ENCODE results near the gene HSF2BP. TPM values are rescaled to one million over a fixed set of nuclear protein-coding genes. Genes with fewer than 3 reads are reported as not detected.

HSF2BP gene
- total RNA-seq, 6 donors from 2014 or later = 0.40 to 0.91 (median 0.45) TPM; not detected in 2

- H3K36me3 ChIP-seq = no peaks in the 10 kb centered on the region
- peaks cover 0 to 11% (median 5%) of the 10 kb centered on the region in 4 donors for H3K4me1 ChIP-seq
- H3K9me3 ChIP-seq = no peaks in the 10 kb centered on the region
- WGBS, 2 donors = 94 to 96% methylated on average over 6 of the region's 6 CpGs
- no peaks in the 10 kb centered on the region for H3K27me3 ChIP-seq
- no peak for TF ChIP-seq POLR2A (IDR thresholded peaks at IDR 0.05)
- no peak for TF ChIP-seq POLR2AphosphoS5 (IDR thresholded peaks at IDR 0.05)
- TF ChIP-seq CTCF (IDR thresholded peaks at IDR 0.05) = no peak
- no peak for TF ChIP-seq EP300 (IDR thresholded peaks at IDR 0.05)
- H3K27ac ChIP-seq = peak overlapping the region in 1 of 4 donors; percentile 69
- H3K4me3 ChIP-seq = no peak overlapping the region
- no peak for DNase-seq
- no peak for ATAC-seq (ENCODE audit: low FRiP score in 2 of 2)
These were observed 54.6 kb downstream of the HSF2BP start for GRCh38 chr21:43604505-43605204.

GRCh38 chr21:43603641-43604504 is 55.4 kb downstream of the HSF2BP start:
- Histone ChIP-seq H3K36me3 (no peaks in the 10 kb centered on the region), H3K27me3 (no peaks in the 10 kb centered on the region), H3K4me1 (peaks cover 0 to 7% (median 0%) of the 10 kb centered on the region in 4 donors), H3K27ac (peak overlapping the region in 3 of 4 donors; percentile 9 to 69 (median 58)), H3K4me3 (no peak overlapping the region), H3K9me3 (no peaks in the 10 kb centered on the region)
- no peak for TF ChIP-seq POLR2AphosphoS5 (IDR thresholded peaks at IDR 0.05)
- no peak for TF ChIP-seq EP300 (IDR thresholded peaks at IDR 0.05)
- no peak for TF ChIP-seq CTCF (IDR thresholded peaks at IDR 0.05)
- TF ChIP-seq POLR2A (IDR thresholded peaks at IDR 0.05) = no peak
- DNase-seq (peak in 1 of 2 donors; percentile 11), ATAC-seq (ENCODE audit: low FRiP score in 2 of 2) (peak in 1 of 2 donors; percentile 9)
- WGBS, 2 donors = 85% methylated on average over 8 of the region's 8 CpGs

- Histone ChIP-seq H3K27me3 (no peaks in the 10 kb centered on the region), H3K27ac (peak overlapping the region in 3 of 4 donors; percentile 9 to 69 (median 58)), H3K4me3 (no peak overlapping the region), H3K36me3 (no peaks in the 10 kb centered on the region), H3K9me3 (no peaks in the 10 kb centered on the region), H3K4me1 (peaks cover 0 to 7% (median 0%) of the 10 kb centered on the region in 4 donors)
- ATAC-seq (ENCODE audit: low FRiP score in 2 of 2) (peak; percentile 54 to 80), DNase-seq (peak; percentile 45 to 58)
- WGBS, 2 donors = 80% methylated on average over 5 of the region's 5 CpGs
- TF ChIP-seq POLR2A (IDR thresholded peaks at IDR 0.05) (peak in 1 of 4 donors; percentile 62), POLR2AphosphoS5 (IDR thresholded peaks at IDR 0.05) (no peak)
These were observed 56.1 kb downstream of the HSF2BP start for GRCh38 chr21:43603233-43603626.

GRCh38 chr21:43602266-43603232 is 56.7 kb downstream of the HSF2BP start:
- ATAC-seq (ENCODE audit: low FRiP score in 2 of 2) (peak in 1 of 2 donors; percentile 56), DNase-seq (no peak)
- WGBS, 2 donors = 67 to 73% methylated on average over 13 of the region's 13 CpGs
- no peaks in the 10 kb centered on the region for H3K36me3 ChIP-seq
- TF ChIP-seq POLR2A (IDR thresholded peaks at IDR 0.05) (no peak), CTCF (IDR thresholded peaks at IDR 0.05) (no peak), EP300 (IDR thresholded peaks at IDR 0.05) (no peak), POLR2AphosphoS5 (IDR thresholded peaks at IDR 0.05) (no peak)
- H3K27ac ChIP-seq = peak overlapping the region in 3 of 4 donors; percentile 9 to 69 (median 58)
- H3K4me3 ChIP-seq = no peak overlapping the region
- H3K9me3 ChIP-seq = no peaks in the 10 kb centered on the region
- peaks cover 0 to 7% (median 0%) of the 10 kb centered on the region in 4 donors for H3K4me1 ChIP-seq
- no peaks in the 10 kb centered on the region for H3K27me3 ChIP-seq

Measured in upper lobe of left lung (tissue), 6 donors.